Hepatocyte (in vitro differentiated cells): ENCODE measurements around the gene EMILIN1. TPM values are rescaled to one million over a fixed set of nuclear protein-coding genes. Genes with fewer than 3 reads are reported as not detected.

Experiments used
- DNase-seq: peaks from one replicate; pipeline ENCODE4 v3.0.0-alpha.2; 2016; ENCODE audit warnings: low spot score
- H2AFZ ChIP-seq: fragments of 200-600 bp; sonication (generic); 2 replicates; pipeline ENCODE4 v1.6.0; 2016; ENCODE audit warnings: antibody characterized with exemption, mild to moderate bottlenecking
- H3K27ac ChIP-seq: fragments of 200-600 bp; sonication (generic); 2 replicates; pipeline ENCODE4 v1.5.1; 2016; ENCODE audit warnings: mild to moderate bottlenecking
- H3K27me3 ChIP-seq: fragments of 200-600 bp; sonication (generic); 2 replicates; pipeline ENCODE4 v1.6.1; 2016
- H3K36me3 ChIP-seq: fragments of 200-600 bp; sonication (generic); replicated peaks from 2 replicates; pipeline ENCODE4 v1.5.1; 2016; ENCODE audit warnings: low read depth; ENCODE audit not compliant: insufficient read depth
- H3K4me1 ChIP-seq: fragments of 200-600 bp; sonication (generic); 2 replicates; pipeline ENCODE4 v1.5.1; 2016; ENCODE audit warnings: mild to moderate bottlenecking, moderate library complexity; ENCODE audit not compliant: insufficient read depth
- H3K4me2 ChIP-seq: fragments of 200-600 bp; sonication (generic); 2 replicates; pipeline ENCODE4 v1.6.0; 2016
- H3K4me3 ChIP-seq: fragments of 200-600 bp; sonication (generic); 2 replicates; pipeline ENCODE4 v1.5.1; 2016; ENCODE audit warnings: mild to moderate bottlenecking
- H3K79me2 ChIP-seq: fragments of 200-600 bp; sonication (generic); 2 replicates; pipeline ENCODE4 v1.6.0; 2017; ENCODE audit warnings: mild to moderate bottlenecking
- H3K9me2 ChIP-seq: fragments of 200-600 bp; sonication (generic); replicated peaks from 2 replicates; pipeline ENCODE4 v1.6.0; 2017; ENCODE audit warnings: mild to moderate bottlenecking; ENCODE audit not compliant: insufficient read depth
- H3K9me3 ChIP-seq: fragments of 200-600 bp; sonication (generic); 2 replicates; pipeline ENCODE4 v1.5.1; 2016; ENCODE audit warnings: low read depth, mild to moderate bottlenecking
- H4K20me1 ChIP-seq: fragments of 200-600 bp; sonication (generic); 2 replicates; pipeline ENCODE4 v1.6.0; 2016; ENCODE audit warnings: mild to moderate bottlenecking; ENCODE audit not compliant: insufficient read depth, poor library complexity, severe bottlenecking
- CTCF ChIP-seq: fragments of 200-600 bp; sonication (generic); IDR thresholded peaks from 2 replicates; pipeline ENCODE4 v1.5.1; 2016; ENCODE audit warnings: antibody characterized with exemption, mild to moderate bottlenecking; ENCODE audit not compliant: poor library complexity
- EZH2 ChIP-seq: fragments of 200-600 bp; sonication (generic); IDR thresholded peaks from 2 replicates; pipeline ENCODE4 v1.6.1; 2016; ENCODE audit warnings: antibody characterized with exemption, mild to moderate bottlenecking, borderline replicate concordance
- EZH2phosphoT487 ChIP-seq: fragments of 200-600 bp; sonication (generic); IDR thresholded peaks from one replicate; pipeline ENCODE4 v1.6.1; 2018; ENCODE audit warnings: antibody characterized with exemption, mild to moderate bottlenecking, low read depth, moderate library complexity; ENCODE audit not compliant: unreplicated experiment, severe bottlenecking
- WGBS: methylation state at CpG from one replicate; pipeline ENCODE4 v1.1.6; 2016; ENCODE audit warnings: low lambda C conversion rate; ENCODE audit errors: missing lambda C conversion rate; 5-methylcytosine and 5-hydroxymethylcytosine counted together
- polyA plus RNA-seq: library from polyadenylated mRNA; unstranded; fragments of >200 nt; fragmentation: Nextera tagmentation; extraction: Ambion mirVana; gene quantifications from 2 replicates; pipeline ENCODE4 v1.2.1, GENCODE V29; 2016
- total RNA-seq: library from RNA; depleted of rRNA; stranded (reverse); fragments of >200 nt; gene quantifications from 2 replicates; pipeline ENCODE4 v1.2.3, GENCODE V29; 2014

EMILIN1 gene
- total and polyA plus RNA-seq, 2 experiments from 2014 or later: 80.8 to 109 TPM

- H3K4me2 ChIP-seq: no peak overlapping the region
- H3K79me2 ChIP-seq: peaks cover 11% of the 10 kb centered on the region
- no peaks in the 10 kb centered on the region for H3K27me3 ChIP-seq
- no peak for DNase-seq
- TF ChIP-seq EZH2 (no peak), CTCF (no peak), EZH2phosphoT487 (no peak)
- no peak overlapping the region for H2AFZ ChIP-seq
- H3K27ac ChIP-seq: no peak overlapping the region
- no peak overlapping the region for H3K4me3 ChIP-seq
- WGBS: 81% methylated on average over 6 of the region's 6 CpGs
- H3K9me3 ChIP-seq: no peaks in the 10 kb centered on the region
- peaks cover 18% of the 10 kb centered on the region for H3K4me1 ChIP-seq
- H3K36me3 ChIP-seq: no peaks in the 10 kb centered on the region
- peaks cover 3% of the 10 kb centered on the region for H4K20me1 ChIP-seq
- H3K9me2 ChIP-seq: no peaks in the 10 kb centered on the region
These were observed 6.1 kb downstream of the EMILIN1 start for GRCh38 chr2:27084297-27085061.

- H2AFZ ChIP-seq: no peak overlapping the region
- peaks cover 18% of the 10 kb centered on the region for H3K4me1 ChIP-seq
- H3K79me2 ChIP-seq: peaks cover 4% of the 10 kb centered on the region
- no peaks in the 10 kb centered on the region for H3K27me3 ChIP-seq
- no peaks in the 10 kb centered on the region for H3K9me2 ChIP-seq
- no peak overlapping the region for H3K4me3 ChIP-seq
- no peak for DNase-seq
- H3K9me3 ChIP-seq: no peaks in the 10 kb centered on the region
- H4K20me1 ChIP-seq: peaks cover 3% of the 10 kb centered on the region
- no peaks in the 10 kb centered on the region for H3K36me3 ChIP-seq
- peak overlapping the region; percentile 100 for H3K4me2 ChIP-seq
- TF ChIP-seq EZH2 (no peak), EZH2phosphoT487 (no peak), CTCF (no peak)
- 64% methylated on average over 10 of the region's 10 CpGs for WGBS
- no peak overlapping the region for H3K27ac ChIP-seq
These were observed 6.8 kb downstream of the EMILIN1 start for GRCh38 chr2:27085062-27085672.

- Histone ChIP-seq H3K9me3 (no peaks in the 10 kb centered on the region), H3K9me2 (no peaks in the 10 kb centered on the region), H3K27me3 (no peaks in the 10 kb centered on the region), H3K79me2 (peaks cover 3% of the 10 kb centered on the region), H3K4me2 (peak overlapping the region; percentile 100), H2AFZ (peak overlapping the region; percentile 96), H3K27ac (peak overlapping the region; percentile 96), H4K20me1 (peaks cover 3% of the 10 kb centered on the region), H3K4me1 (peaks cover 18% of the 10 kb centered on the region), H3K4me3 (peak overlapping the region; percentile 91), H3K36me3 (no peaks in the 10 kb centered on the region)
- WGBS: 6% methylated on average over 33 of the region's 38 CpGs
- TF ChIP-seq CTCF (peak; percentile 53), EZH2phosphoT487 (no peak), EZH2 (no peak)
- peak; percentile 84 for DNase-seq
These were observed 7.3 kb downstream of the EMILIN1 start for GRCh38 chr2:27085673-27086089.
